WTC11 (cell line): ENCODE measurements around the gene SNX25. TPM values are rescaled to one million over a fixed set of nuclear protein-coding genes. Genes with fewer than 3 reads are reported as not detected.
A peak's percentile ranks its signal among the peaks of the same experiment; 100 is the strongest.
"Not testable (repeated sequence)": the region's sequence is repeated elsewhere in the genome, so short reads cannot be mapped to it uniquely, and the experiment has no call there.

Source experiments
- ATAC-seq: fragments of 200-7000 bp; cut with Tn5 transposase; 2 replicates; pipeline ENCODE4 v1.10.0; 2021; ENCODE audit warnings: mild to moderate bottlenecking, moderate library complexity
- CTCF ChIA-PET: fragments of 300-600 bp; sonication (Branson Sonifier 250); formaldehyde crosslinking; loops from one replicate; lab custom pipeline; 2021; ENCODE audit warnings: antibody characterized with exemption; lab: Charles Lee
- POLR2A ChIA-PET: fragments of 350-600 bp; sonication (Branson Sonifier 250); formaldehyde crosslinking; loops from one replicate; lab custom pipeline; 2021; ENCODE audit warnings: antibody characterized with exemption; lab: Charles Lee
- DNase-seq: peaks from one replicate; pipeline ENCODE4 v3.0.0; 2021; ENCODE audit warnings: low spot score
- H3K27ac Mint-ChIP-seq: 2 replicates; pipeline ENCODE4 v1.8.0; 2021; ENCODE audit warnings: mixed read lengths
- H3K27me3 Mint-ChIP-seq: 2 replicates; pipeline ENCODE4 v1.8.0; 2021; ENCODE audit warnings: low read depth, mild to moderate bottlenecking, moderate library complexity, mixed read lengths
- H3K36me3 Mint-ChIP-seq: 2 replicates; pipeline ENCODE4 v1.8.0; 2021; ENCODE audit warnings: mixed read lengths
- H3K4me1 Mint-ChIP-seq: 2 replicates; pipeline ENCODE4 v1.8.0; 2022; ENCODE audit warnings: mixed read lengths
- H3K4me3 Mint-ChIP-seq: 2 replicates; pipeline ENCODE4 v1.8.0; 2021; ENCODE audit warnings: mild to moderate bottlenecking, moderate library complexity, mixed read lengths
- H3K9me3 Mint-ChIP-seq: 2 replicates; pipeline ENCODE4 v1.8.0; 2021; ENCODE audit warnings: mixed read lengths
- FOXJ3 ChIP-seq: sonication (generic); formaldehyde crosslinking; IDR thresholded peaks from 2 replicates; pipeline ENCODE4 v1.9.0; 2021; ENCODE audit warnings: missing genetic modification reagents, mild to moderate bottlenecking, borderline replicate concordance
- GTF2I ChIP-seq: fragments of 250-450 bp; sonication (Bioruptor Pico); conservative IDR thresholded peaks from 2 replicates; pipeline ENCODE4 v1.4.0; 2021; ENCODE audit warnings: mild to moderate bottlenecking
- HMGA2 ChIP-seq: fragments of 250-450 bp; sonication (Bioruptor Pico); IDR thresholded peaks from 2 replicates; pipeline ENCODE4 v1.4.0; 2021; ENCODE audit warnings: mild to moderate bottlenecking, moderate library complexity
- JUN ChIP-seq: sonication (generic); formaldehyde crosslinking; IDR thresholded peaks from 2 replicates; pipeline ENCODE4 v1.8.0; 2023; ENCODE audit warnings: mild to moderate bottlenecking, missing genetic modification reagents
- MXD4 ChIP-seq: fragments of 250-450 bp; sonication (Bioruptor Pico); IDR thresholded peaks from 2 replicates; pipeline ENCODE4 v1.8.0; 2021; ENCODE audit warnings: mild to moderate bottlenecking, moderate library complexity, borderline replicate concordance
- RELA ChIP-seq: sonication (generic); formaldehyde crosslinking; IDR thresholded peaks from 2 replicates; pipeline ENCODE4 v1.8.1; 2022; ENCODE audit warnings: missing genetic modification reagents, mild to moderate bottlenecking, borderline replicate concordance
- SMAD3 ChIP-seq: sonication (generic); formaldehyde crosslinking; IDR thresholded peaks from 2 replicates; pipeline ENCODE4 v1.8.0; 2022; ENCODE audit warnings: missing genetic modification reagents, mild to moderate bottlenecking, borderline replicate concordance
- ZNF121 ChIP-seq: sonication (generic); formaldehyde crosslinking; IDR thresholded peaks from 2 replicates; pipeline ENCODE4 v1.8.0; 2023; ENCODE audit warnings: missing genetic modification reagents
- ZNF138 ChIP-seq: sonication (generic); formaldehyde crosslinking; conservative IDR thresholded peaks from 2 replicates; pipeline ENCODE4 v1.8.1; 2022; ENCODE audit warnings: mild to moderate bottlenecking, moderate library complexity, missing genetic modification reagents
- ZNF219 ChIP-seq: sonication (generic); formaldehyde crosslinking; IDR thresholded peaks from 2 replicates; pipeline ENCODE4 v1.8.0; 2023; ENCODE audit warnings: missing genetic modification reagents, mild to moderate bottlenecking, borderline replicate concordance
- total RNA-seq: library from RNA; stranded (reverse); gene quantifications from 3 replicates; pipeline ENCODE4 v1.2.3, GENCODE V29; 2021
- TF ChIP-seq, protein P1 (sequence below): sonication (generic); formaldehyde crosslinking; IDR thresholded peaks from 2 replicates; pipeline ENCODE4 v1.8.0; 2022; ENCODE audit warnings: missing genetic modification reagents
- TF ChIP-seq, protein P2 (sequence below): fragments of 250-450 bp; sonication (Bioruptor Pico); IDR thresholded peaks from 2 replicates; pipeline ENCODE4 v1.9.0; 2021; ENCODE audit warnings: mild to moderate bottlenecking, borderline replicate concordance
- TF ChIP-seq, protein P3 (sequence below): sonication (generic); formaldehyde crosslinking; IDR thresholded peaks from 2 replicates; pipeline ENCODE4 v1.8.1; 2023; ENCODE audit warnings: mild to moderate bottlenecking, missing genetic modification reagents
- TF ChIP-seq, protein P4 (sequence below): sonication (generic); formaldehyde crosslinking; conservative IDR thresholded peaks from 2 replicates; pipeline ENCODE4 v1.8.1; 2022; ENCODE audit warnings: mild to moderate bottlenecking, missing genetic modification reagents
- TF ChIP-seq, protein P5 (sequence below): sonication (generic); formaldehyde crosslinking; IDR thresholded peaks from 2 replicates; pipeline ENCODE4 v1.8.0; 2022; ENCODE audit warnings: mild to moderate bottlenecking, missing genetic modification reagents
- TF ChIP-seq, protein P6 (sequence below): sonication (generic); formaldehyde crosslinking; IDR thresholded peaks from 2 replicates; pipeline ENCODE4 v1.8.1; 2022; ENCODE audit warnings: mild to moderate bottlenecking, moderate library complexity, missing genetic modification reagents
- TF ChIP-seq, protein P7 (sequence below): fragments of 250-450 bp; sonication (Bioruptor Pico); IDR thresholded peaks from 2 replicates; pipeline ENCODE4 v1.9.0; 2021; ENCODE audit warnings: mild to moderate bottlenecking

Gene SNX25
- total RNA-seq, 1 experiment from 2014 or later, result 16.9 TPM

DNA sequence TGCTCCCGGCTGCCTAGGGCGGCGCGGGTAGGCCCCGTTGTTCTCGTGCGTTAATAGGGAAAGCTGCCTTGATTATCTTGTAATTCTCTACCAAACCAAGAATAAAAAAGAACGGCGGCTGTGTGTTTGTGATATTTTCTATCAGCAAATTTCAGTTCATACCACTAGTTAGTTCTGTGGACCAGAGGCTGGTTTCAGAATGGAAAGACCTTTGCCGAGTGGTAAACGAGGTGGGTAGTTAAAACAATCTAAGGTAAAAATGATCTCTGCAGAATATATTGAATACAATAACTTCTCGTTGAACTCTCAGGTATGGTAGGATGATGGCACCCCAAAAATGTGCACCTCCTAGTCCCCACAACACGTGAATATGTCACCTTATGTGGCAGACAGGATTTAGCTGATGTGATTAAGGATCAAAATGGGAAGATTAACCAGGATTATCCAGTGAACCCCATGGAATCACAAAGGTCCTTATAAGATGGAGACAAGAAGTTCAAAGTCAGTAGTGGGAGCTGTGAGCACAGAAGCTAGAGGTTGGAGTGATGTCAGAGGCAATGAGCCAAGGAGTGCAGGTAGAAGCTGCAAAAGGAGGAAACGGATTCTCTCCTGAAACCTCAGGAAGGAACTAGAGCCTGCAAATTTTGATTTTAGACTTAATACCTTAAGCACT lies 5.0 kb upstream of the SNX25 start:
- peaks cover 3% of the 10 kb centered on the region; the same call in 1 of the 2 replicates for H3K36me3 Mint-ChIP-seq
- H3K4me1 Mint-ChIP-seq, result peaks cover 36% of the 10 kb centered on the region
- ChIA-PET CTCF (interaction anchor here (1.5 kb wide), 1 partner anchor 70 kb away, joined by 3 read pairs; no protein-coding TSS in a partner anchor), POLR2A (interaction anchor here (0.6 kb wide), 1 partner anchor 63 kb away, joined by 3 read pairs; no protein-coding TSS in a partner anchor)
- ATAC-seq, result no peak
- DNase-seq, result no peak
- H3K27ac Mint-ChIP-seq, result no peak overlapping the region
- TF ChIP-seq RELA, result no peak
- TF ChIP-seq FOXJ3 (CRISPR knock-in tag), result no peak
- no peak for TF ChIP-seq GTF2I
- TF ChIP-seq, protein P1, sequence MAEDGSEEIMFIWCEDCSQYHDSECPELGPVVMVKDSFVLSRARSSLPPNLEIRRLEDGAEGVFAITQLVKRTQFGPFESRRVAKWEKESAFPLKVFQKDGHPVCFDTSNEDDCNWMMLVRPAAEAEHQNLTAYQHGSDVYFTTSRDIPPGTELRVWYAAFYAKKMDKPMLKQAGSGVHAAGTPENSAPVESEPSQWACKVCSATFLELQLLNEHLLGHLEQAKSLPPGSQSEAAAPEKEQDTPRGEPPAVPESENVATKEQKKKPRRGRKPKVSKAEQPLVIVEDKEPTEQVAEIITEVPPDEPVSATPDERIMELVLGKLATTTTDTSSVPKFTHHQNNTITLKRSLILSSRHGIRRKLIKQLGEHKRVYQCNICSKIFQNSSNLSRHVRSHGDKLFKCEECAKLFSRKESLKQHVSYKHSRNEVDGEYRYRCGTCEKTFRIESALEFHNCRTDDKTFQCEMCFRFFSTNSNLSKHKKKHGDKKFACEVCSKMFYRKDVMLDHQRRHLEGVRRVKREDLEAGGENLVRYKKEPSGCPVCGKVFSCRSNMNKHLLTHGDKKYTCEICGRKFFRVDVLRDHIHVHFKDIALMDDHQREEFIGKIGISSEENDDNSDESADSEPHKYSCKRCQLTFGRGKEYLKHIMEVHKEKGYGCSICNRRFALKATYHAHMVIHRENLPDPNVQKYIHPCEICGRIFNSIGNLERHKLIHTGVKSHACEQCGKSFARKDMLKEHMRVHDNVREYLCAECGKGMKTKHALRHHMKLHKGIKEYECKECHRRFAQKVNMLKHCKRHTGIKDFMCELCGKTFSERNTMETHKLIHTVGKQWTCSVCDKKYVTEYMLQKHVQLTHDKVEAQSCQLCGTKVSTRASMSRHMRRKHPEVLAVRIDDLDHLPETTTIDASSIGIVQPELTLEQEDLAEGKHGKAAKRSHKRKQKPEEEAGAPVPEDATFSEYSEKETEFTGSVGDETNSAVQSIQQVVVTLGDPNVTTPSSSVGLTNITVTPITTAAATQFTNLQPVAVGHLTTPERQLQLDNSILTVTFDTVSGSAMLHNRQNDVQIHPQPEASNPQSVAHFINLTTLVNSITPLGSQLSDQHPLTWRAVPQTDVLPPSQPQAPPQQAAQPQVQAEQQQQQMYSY (CRISPR knock-in tag), result peak; percentile 49; the same call in 1 of the 2 replicates
- TF ChIP-seq ZNF138, result no peak
- TF ChIP-seq SMAD3 (CRISPR knock-in tag), result no peak
- TF ChIP-seq MXD4, result no peak
- TF ChIP-seq, protein P2, sequence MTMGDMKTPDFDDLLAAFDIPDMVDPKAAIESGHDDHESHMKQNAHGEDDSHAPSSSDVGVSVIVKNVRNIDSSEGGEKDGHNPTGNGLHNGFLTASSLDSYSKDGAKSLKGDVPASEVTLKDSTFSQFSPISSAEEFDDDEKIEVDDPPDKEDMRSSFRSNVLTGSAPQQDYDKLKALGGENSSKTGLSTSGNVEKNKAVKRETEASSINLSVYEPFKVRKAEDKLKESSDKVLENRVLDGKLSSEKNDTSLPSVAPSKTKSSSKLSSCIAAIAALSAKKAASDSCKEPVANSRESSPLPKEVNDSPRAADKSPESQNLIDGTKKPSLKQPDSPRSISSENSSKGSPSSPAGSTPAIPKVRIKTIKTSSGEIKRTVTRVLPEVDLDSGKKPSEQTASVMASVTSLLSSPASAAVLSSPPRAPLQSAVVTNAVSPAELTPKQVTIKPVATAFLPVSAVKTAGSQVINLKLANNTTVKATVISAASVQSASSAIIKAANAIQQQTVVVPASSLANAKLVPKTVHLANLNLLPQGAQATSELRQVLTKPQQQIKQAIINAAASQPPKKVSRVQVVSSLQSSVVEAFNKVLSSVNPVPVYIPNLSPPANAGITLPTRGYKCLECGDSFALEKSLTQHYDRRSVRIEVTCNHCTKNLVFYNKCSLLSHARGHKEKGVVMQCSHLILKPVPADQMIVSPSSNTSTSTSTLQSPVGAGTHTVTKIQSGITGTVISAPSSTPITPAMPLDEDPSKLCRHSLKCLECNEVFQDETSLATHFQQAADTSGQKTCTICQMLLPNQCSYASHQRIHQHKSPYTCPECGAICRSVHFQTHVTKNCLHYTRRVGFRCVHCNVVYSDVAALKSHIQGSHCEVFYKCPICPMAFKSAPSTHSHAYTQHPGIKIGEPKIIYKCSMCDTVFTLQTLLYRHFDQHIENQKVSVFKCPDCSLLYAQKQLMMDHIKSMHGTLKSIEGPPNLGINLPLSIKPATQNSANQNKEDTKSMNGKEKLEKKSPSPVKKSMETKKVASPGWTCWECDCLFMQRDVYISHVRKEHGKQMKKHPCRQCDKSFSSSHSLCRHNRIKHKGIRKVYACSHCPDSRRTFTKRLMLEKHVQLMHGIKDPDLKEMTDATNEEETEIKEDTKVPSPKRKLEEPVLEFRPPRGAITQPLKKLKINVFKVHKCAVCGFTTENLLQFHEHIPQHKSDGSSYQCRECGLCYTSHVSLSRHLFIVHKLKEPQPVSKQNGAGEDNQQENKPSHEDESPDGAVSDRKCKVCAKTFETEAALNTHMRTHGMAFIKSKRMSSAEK (CRISPR knock-in tag), result no peak
- no peak for TF ChIP-seq JUN (CRISPR knock-in tag)
- TF ChIP-seq, protein P3, sequence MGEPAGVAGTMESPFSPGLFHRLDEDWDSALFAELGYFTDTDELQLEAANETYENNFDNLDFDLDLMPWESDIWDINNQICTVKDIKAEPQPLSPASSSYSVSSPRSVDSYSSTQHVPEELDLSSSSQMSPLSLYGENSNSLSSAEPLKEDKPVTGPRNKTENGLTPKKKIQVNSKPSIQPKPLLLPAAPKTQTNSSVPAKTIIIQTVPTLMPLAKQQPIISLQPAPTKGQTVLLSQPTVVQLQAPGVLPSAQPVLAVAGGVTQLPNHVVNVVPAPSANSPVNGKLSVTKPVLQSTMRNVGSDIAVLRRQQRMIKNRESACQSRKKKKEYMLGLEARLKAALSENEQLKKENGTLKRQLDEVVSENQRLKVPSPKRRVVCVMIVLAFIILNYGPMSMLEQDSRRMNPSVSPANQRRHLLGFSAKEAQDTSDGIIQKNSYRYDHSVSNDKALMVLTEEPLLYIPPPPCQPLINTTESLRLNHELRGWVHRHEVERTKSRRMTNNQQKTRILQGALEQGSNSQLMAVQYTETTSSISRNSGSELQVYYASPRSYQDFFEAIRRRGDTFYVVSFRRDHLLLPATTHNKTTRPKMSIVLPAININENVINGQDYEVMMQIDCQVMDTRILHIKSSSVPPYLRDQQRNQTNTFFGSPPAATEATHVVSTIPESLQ (CRISPR knock-in tag), result no peak
- TF ChIP-seq, protein P4, sequence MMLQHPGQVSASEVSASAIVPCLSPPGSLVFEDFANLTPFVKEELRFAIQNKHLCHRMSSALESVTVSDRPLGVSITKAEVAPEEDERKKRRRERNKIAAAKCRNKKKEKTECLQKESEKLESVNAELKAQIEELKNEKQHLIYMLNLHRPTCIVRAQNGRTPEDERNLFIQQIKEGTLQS (CRISPR knock-in tag), result no peak
- 0 out of 2 replicates have a peak, but pooled peaks have one; percentile 58 for TF ChIP-seq ZNF219
- TF ChIP-seq, protein P5, sequence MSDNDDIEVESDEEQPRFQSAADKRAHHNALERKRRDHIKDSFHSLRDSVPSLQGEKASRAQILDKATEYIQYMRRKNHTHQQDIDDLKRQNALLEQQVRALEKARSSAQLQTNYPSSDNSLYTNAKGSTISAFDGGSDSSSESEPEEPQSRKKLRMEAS (CRISPR knock-in tag), result no peak
- TF ChIP-seq, protein P6, sequence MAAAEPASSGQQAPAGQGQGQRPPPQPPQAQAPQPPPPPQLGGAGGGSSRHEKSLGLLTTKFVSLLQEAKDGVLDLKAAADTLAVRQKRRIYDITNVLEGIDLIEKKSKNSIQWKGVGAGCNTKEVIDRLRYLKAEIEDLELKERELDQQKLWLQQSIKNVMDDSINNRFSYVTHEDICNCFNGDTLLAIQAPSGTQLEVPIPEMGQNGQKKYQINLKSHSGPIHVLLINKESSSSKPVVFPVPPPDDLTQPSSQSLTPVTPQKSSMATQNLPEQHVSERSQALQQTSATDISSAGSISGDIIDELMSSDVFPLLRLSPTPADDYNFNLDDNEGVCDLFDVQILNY (CRISPR knock-in tag), result no peak
- no peak for TF ChIP-seq ZNF121 (CRISPR knock-in tag)
- TF ChIP-seq, protein P7, sequence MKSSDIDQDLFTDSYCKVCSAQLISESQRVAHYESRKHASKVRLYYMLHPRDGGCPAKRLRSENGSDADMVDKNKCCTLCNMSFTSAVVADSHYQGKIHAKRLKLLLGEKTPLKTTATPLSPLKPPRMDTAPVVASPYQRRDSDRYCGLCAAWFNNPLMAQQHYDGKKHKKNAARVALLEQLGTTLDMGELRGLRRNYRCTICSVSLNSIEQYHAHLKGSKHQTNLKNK (CRISPR knock-in tag), result no peak
- no peak for TF ChIP-seq HMGA2 (CRISPR knock-in tag)
- peaks cover 43% of the 10 kb centered on the region for H3K27me3 Mint-ChIP-seq
- peak overlapping the region; percentile 62 for H3K4me3 Mint-ChIP-seq
- H3K9me3 Mint-ChIP-seq, result no peaks in the 10 kb centered on the region

DNA sequence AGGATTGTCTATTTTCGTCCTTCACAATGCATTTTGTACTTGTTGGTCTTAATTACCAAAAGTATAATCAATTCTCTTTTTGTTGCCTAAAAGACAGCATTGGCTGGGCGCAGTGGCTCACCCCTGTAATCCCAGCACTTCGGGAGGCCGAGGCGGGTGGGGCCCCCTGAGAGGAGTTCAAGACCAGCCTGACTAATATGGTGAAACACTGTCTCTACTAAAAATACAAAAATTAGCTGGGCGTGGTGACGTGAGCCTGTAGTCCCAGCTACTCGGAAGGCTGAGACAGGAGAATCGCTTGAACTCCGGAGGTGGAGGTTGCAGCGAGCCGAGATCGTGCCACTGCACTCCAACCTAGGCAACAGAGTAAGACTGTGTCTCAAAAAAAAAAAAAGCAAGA lies 4.3 kb upstream of the SNX25 start:
- Mint-ChIP-seq H3K27me3 (peaks cover 43% of the 10 kb centered on the region), H3K4me1 (peaks cover 36% of the 10 kb centered on the region)
- CTCF ChIA-PET, result interaction anchor here (1.5 kb wide), 1 partner anchor 71 kb away, joined by 3 read pairs; no protein-coding TSS in a partner anchor
- H3K27ac Mint-ChIP-seq, POLR2A ChIA-PET, H3K4me3 Mint-ChIP-seq, H3K9me3 Mint-ChIP-seq, ATAC-seq, DNase-seq, H3K36me3 Mint-ChIP-seq: not testable (repeated sequence)
